ENCODE results near the gene EHMT1.
A peak's percentile ranks its signal among the peaks of the same experiment; 100 is the strongest.

The EHMT1 gene

GRCh38 chr9:137575716-137576411, 42.9 kb upstream of the EHMT1 start:
- TF ChIP-seq CTCF (IDR thresholded peaks at IDR 0.05; ENCODE audit: unreplicated experiment in 3 of 3): no peak

GRCh38 chr9:137578518-137579258, 40.1 kb upstream of the EHMT1 start, which contains the start of gene DPH7:
TSS of gene DPH7 (minus strand) at chr9:137578925. CDS start at chr9:137578777, 148 bp downstream.
- Mint-ChIP-seq H3K4me3 (peak within 1 kb of the TSS; percentile 83 to 91 (median 87)), H3K4me1 (peaks cover 18% of the 10 kb centered on the region), H3K27ac (peak within 1 kb of the TSS in 2 of 3 experiments; percentile 78 to 84), H3K9me3 (no peaks in the 10 kb centered on the region), H3K27me3 (ENCODE audit: low read depth) (no peaks in the 10 kb centered on the region), H3K36me3 (ENCODE audit: low read depth) (peaks cover 37% of the 10 kb centered on the region)
- peak; percentile 94 to 98 (median 97) for TF ChIP-seq CTCF (IDR thresholded peaks at IDR 0.05; ENCODE audit: unreplicated experiment in 3 of 3)

More at GRCh38 chr9:137575716-137576411, 42.9 kb upstream of the EHMT1 start:
- peaks cover 18% of the 10 kb centered on the region for H3K4me1 Mint-ChIP-seq
- peak overlapping the region; percentile 30 to 68 (median 34) for H3K4me3 Mint-ChIP-seq
- no peaks in the 10 kb centered on the region for H3K9me3 Mint-ChIP-seq
- no peaks in the 10 kb centered on the region for H3K27me3 Mint-ChIP-seq (ENCODE audit: low read depth)
- H3K27ac Mint-ChIP-seq: no peak overlapping the region
- H3K36me3 Mint-ChIP-seq (ENCODE audit: low read depth): peaks cover 35% of the 10 kb centered on the region

- Mint-ChIP-seq H3K4me3 (peak overlapping the region; percentile 83 to 91 (median 87)), H3K27ac (peak overlapping the region in 2 of 3 experiments; percentile 57 to 78), H3K4me1 (peaks cover 18% of the 10 kb centered on the region), H3K36me3 (ENCODE audit: low read depth) (peaks cover 34% of the 10 kb centered on the region), H3K27me3 (ENCODE audit: low read depth) (no peaks in the 10 kb centered on the region), H3K9me3 (no peaks in the 10 kb centered on the region)
- TF ChIP-seq CTCF (IDR thresholded peaks at IDR 0.05; ENCODE audit: unreplicated experiment in 3 of 3): no peak
Measured at GRCh38 chr9:137579259-137579604, 39.6 kb upstream of the EHMT1 start.

GRCh38 chr9:137580209-137580953, 38.4 kb upstream of the EHMT1 start:
- H3K4me1 Mint-ChIP-seq: peaks cover 18% of the 10 kb centered on the region
- no peaks in the 10 kb centered on the region for H3K27me3 Mint-ChIP-seq (ENCODE audit: low read depth)
- no peaks in the 10 kb centered on the region for H3K9me3 Mint-ChIP-seq
- H3K36me3 Mint-ChIP-seq (ENCODE audit: low read depth): peaks cover 29% of the 10 kb centered on the region
- TF ChIP-seq CTCF (IDR thresholded peaks at IDR 0.05; ENCODE audit: unreplicated experiment in 3 of 3): no peak
- peak overlapping the region; percentile 9 to 49 (median 47) for H3K4me3 Mint-ChIP-seq
- peak overlapping the region in 1 of 3 experiments; percentile 15 for H3K27ac Mint-ChIP-seq

- Mint-ChIP-seq H3K27me3 (ENCODE audit: low read depth) (no peaks in the 10 kb centered on the region), H3K4me3 (peak overlapping the region in 2 of 3 experiments; percentile 9 to 41), H3K27ac (no peak overlapping the region), H3K4me1 (peaks cover 13% of the 10 kb centered on the region), H3K9me3 (no peaks in the 10 kb centered on the region), H3K36me3 (ENCODE audit: low read depth) (peaks cover 25% of the 10 kb centered on the region)
- TF ChIP-seq CTCF (IDR thresholded peaks at IDR 0.05; ENCODE audit: unreplicated experiment in 3 of 3): no peak
Measured at GRCh38 chr9:137580954-137581322, 37.9 kb upstream of the EHMT1 start.
